HT-29 (cell line): ENCODE measurements around the gene GPR62. TPM values are rescaled to one million over a fixed set of nuclear protein-coding genes. Genes with fewer than 3 reads are reported as not detected.
A peak's percentile ranks its signal among the peaks of the same experiment; 100 is the strongest.
"Not testable (repeated sequence)": the region's sequence is repeated elsewhere in the genome, so short reads cannot be mapped to it uniquely, and the experiment has no call there.

Experiments used
- DNase-seq: peaks from one replicate; pipeline ENCODE4 v3.0.0-alpha.2; 2015; ENCODE audit warnings: low spot score
- total RNA-seq: library from RNA; depleted of rRNA; stranded (reverse); fragments of >200 nt; shearing (Covaris generic); gene quantifications from 2 replicates; pipeline ENCODE4 v1.2.3, GENCODE V29; 2014

GPR62 gene
- total RNA-seq, 1 experiment from 2014 or later: not detected

- DNase-seq: not testable (repeated sequence)
Observed at GRCh38 chr3:51990501-51990971, 35.4 kb downstream of the GPR62 start.

- no peak for DNase-seq
Observed at GRCh38 chr3:51992017-51992682, 37.0 kb downstream of the GPR62 start.

- not testable (repeated sequence) for DNase-seq
Observed at GRCh38 chr3:51993657-51994056, 38.5 kb downstream of the GPR62 start.

- no peak for DNase-seq
Observed at GRCh38 chr3:51994530-51994929, 39.3 kb downstream of the GPR62 start.

GRCh38 chr3:51995346-51996163 is 40.4 kb downstream of the GPR62 start, which contains the start of gene RPL29:
TSS of gene RPL29 (minus strand) at chr3:51995895. CDS start at chr3:51995461, 434 bp downstream.
- DNase-seq: peak; percentile 89

GRCh38 chr3:51997172-51997571 is 42.0 kb downstream of the GPR62 start:
- DNase-seq: no peak

- peak; percentile 50 for DNase-seq
Observed at GRCh38 chr3:51997935-51998596, 42.9 kb downstream of the GPR62 start.

- no peak for DNase-seq
Observed at GRCh38 chr3:51998774-51999173, 43.6 kb downstream of the GPR62 start.

- no peak for DNase-seq
Observed at GRCh38 chr3:51999846-52000245, 44.7 kb downstream of the GPR62 start.

- DNase-seq: peak; percentile 70
Observed at GRCh38 chr3:52001443-52001974, 46.3 kb downstream of the GPR62 start.

- no peak for DNase-seq
Observed at GRCh38 chr3:52002748-52003147, 47.6 kb downstream of the GPR62 start.

GRCh38 chr3:52004163-52004787 is 49.1 kb downstream of the GPR62 start:
- DNase-seq: no peak

GRCh38 chr3:52004906-52005395 is 49.8 kb downstream of the GPR62 start:
- no peak for DNase-seq

- no peak for DNase-seq
Observed at GRCh38 chr3:52005571-52005986, 50.4 kb downstream of the GPR62 start.

- no peak for DNase-seq
Observed at GRCh38 chr3:52006017-52006819, 51.0 kb downstream of the GPR62 start.

GRCh38 chr3:52006820-52007133 is 51.6 kb downstream of the GPR62 start:
- no peak for DNase-seq
